OCI-LY3 (cell line): Measurements from ENCODE around the gene SPOPL.

Source experiments
- CTCF ChIP-seq: fragments of 200-600, 300-600 bp; sonication (generic); IDR thresholded peaks from 2 replicates; pipeline ENCODE4 v1.5.1; 2014; ENCODE audit warnings: antibody characterized with exemption, low read length, low read depth
- EZH2phosphoT487 ChIP-seq: fragments of 200-600 bp; shearing (Covaris generic); IDR thresholded peaks from 2 replicates; pipeline ENCODE4 v1.6.1; 2018; ENCODE audit warnings: antibody characterized with exemption, mixed run types, low read depth

DNA sequence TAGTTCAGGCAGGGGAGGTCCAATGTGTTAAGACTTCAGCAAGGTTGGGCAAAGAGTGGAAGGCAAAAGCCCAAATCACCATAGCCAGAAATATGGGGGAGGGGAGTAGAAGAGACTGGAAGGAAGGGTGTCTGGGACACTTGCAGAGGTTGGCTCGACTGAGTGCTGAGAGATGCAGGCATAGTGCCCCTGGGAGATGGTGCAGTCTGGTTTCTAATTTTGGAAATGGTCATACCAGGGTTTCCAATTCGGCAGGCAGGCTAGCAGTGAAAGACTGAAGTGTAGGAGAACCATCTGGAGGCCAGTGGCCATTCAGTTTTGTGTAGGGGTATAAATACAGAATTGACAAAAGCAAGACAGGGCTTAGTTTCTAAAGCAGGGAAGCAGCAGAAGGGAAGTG is 6.2 kb upstream of the SPOPL start:
- TF ChIP-seq CTCF (no peak), EZH2phosphoT487 (no peak)
